ENCODE results near the gene TFG.

TFG gene

DNA sequence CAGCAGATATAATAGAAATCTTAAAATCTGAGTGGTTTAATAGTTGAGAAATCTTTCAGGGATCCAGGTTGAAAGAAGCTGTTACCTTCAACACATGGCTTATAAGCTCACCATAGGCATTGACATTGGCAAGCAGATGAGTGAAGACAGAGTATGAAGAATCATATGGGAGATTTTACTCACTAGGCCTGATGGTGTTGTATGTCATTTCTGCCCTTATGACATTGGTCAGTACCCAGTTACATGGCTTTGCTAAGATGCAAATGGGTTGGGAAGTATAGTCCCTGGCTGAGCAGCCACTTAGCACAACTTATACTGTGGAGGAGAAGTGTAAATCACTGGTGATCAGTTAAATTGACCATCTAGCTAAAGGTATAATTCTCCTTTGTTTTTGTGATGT, 5.9 kb downstream of the TFG start:
- peaks cover 92% of the 10 kb centered on the region for H3K79me2 ChIP-seq (ENCODE audit: control insufficient read depth, low read length)
- H3K9me2 ChIP-seq (replicated peaks; ENCODE audit: control insufficient read depth, low read length) = no peaks in the 10 kb centered on the region
- H3K4me2 ChIP-seq (ENCODE audit: low read length) = no peak overlapping the region
- H3K9me3 ChIP-seq (ENCODE audit: control insufficient read depth, insufficient read depth, low read length) = no peaks in the 10 kb centered on the region
- no peaks in the 10 kb centered on the region for H3K27me3 ChIP-seq (ENCODE audit: control insufficient read depth, low read length)
- peaks cover 84% of the 10 kb centered on the region for H3K36me3 ChIP-seq (ENCODE audit: control insufficient read depth, low read length)
- peaks cover 12% of the 10 kb centered on the region for H3K4me1 ChIP-seq (ENCODE audit: control insufficient read depth, low read length)
- 0 out of 2 replicates have a peak, but pooled peaks cover 3% of the 10 kb centered on the region for H3F3A ChIP-seq (ENCODE audit: control insufficient read depth, insufficient read depth)
- TF ChIP-seq EZH2phosphoT487 (IDR thresholded peaks at IDR 0.05; ENCODE audit: borderline replicate concordance, low read length) (no peak), CTCF (IDR thresholded peaks at IDR 0.05; ENCODE audit: low read depth, low read length, poor library complexity, severe bottlenecking) (no peak)
- no peak overlapping the region for H3K4me3 ChIP-seq (ENCODE audit: low read length)
- no peak overlapping the region for H3K27ac ChIP-seq (ENCODE audit: low read depth, low read length)
- H4K20me1 ChIP-seq (ENCODE audit: control insufficient read depth, insufficient read depth, low read depth, low read length) = peaks cover 11% of the 10 kb centered on the region; the same call in 1 of the 2 replicates

- Histone ChIP-seq H3K9me3 (ENCODE audit: control insufficient read depth, insufficient read depth, low read length) (no peaks in the 10 kb centered on the region), H3F3A (ENCODE audit: control insufficient read depth, insufficient read depth) (no peaks in the 10 kb centered on the region), H3K36me3 (ENCODE audit: control insufficient read depth, low read length) (peaks cover 87% of the 10 kb centered on the region), H4K20me1 (ENCODE audit: control insufficient read depth, insufficient read depth, low read depth, low read length) (0 out of 2 replicates have a peak, but pooled peaks cover 4% of the 10 kb centered on the region), H3K4me1 (ENCODE audit: control insufficient read depth, low read length) (no peaks in the 10 kb centered on the region), H3K9me2 (replicated peaks; ENCODE audit: control insufficient read depth, low read length) (no peaks in the 10 kb centered on the region), H3K79me2 (ENCODE audit: control insufficient read depth, low read length) (peaks cover 77% of the 10 kb centered on the region), H3K4me3 (ENCODE audit: low read length) (no peak overlapping the region), H3K27me3 (ENCODE audit: control insufficient read depth, low read length) (no peaks in the 10 kb centered on the region), H3K4me2 (ENCODE audit: low read length) (no peak overlapping the region), H3K27ac (ENCODE audit: low read depth, low read length) (no peak overlapping the region)
- TF ChIP-seq CTCF (IDR thresholded peaks at IDR 0.05; ENCODE audit: low read depth, low read length, poor library complexity, severe bottlenecking) = no peak
- no peak for TF ChIP-seq EZH2phosphoT487 (IDR thresholded peaks at IDR 0.05; ENCODE audit: borderline replicate concordance, low read length)
Observed at GRCh38 chr3:100717063-100717462, 7.8 kb downstream of the TFG start.

DNA sequence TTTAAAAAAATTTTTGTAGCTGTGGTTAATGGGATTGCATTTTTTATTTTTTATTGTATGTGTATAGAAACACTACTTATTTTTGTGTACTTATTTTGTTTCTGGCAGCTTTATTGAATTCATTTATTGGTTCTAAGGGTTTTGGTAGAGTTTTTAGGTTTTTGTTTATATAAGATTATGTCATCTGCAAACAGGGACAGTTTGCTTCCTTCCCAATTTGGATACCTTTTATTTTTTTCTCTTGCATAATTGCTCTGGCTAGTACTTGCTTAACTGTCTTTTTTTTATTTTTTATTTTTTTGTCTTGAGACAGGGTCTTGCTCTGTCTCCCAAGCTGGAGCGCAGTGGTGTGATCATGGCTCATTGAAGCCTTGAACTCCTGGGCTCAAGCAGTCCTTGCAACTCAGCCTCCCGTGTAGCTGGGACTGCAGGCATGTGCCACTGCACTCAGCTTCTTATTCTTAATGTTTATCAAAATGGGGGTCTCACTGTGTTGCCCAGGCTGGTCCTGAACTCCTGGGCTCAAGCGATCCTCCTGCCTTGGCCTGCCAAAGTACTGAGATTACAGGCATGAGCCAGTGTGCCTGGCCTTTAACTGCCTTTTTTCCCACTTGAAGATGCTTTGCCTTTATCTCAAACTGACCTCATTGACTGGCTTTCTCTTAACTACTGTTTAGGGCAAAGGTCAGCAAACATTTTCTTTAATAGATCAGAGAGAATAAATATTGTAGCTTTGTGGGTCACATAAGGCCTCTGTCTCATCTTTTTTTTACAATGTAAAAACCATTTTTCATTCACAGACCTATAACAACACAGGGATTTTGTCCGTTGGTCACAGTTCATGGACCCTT, 8.6 kb downstream of the TFG start:
- no peak for TF ChIP-seq CTCF (IDR thresholded peaks at IDR 0.05; ENCODE audit: low read depth, low read length, poor library complexity, severe bottlenecking)
- no peak for TF ChIP-seq EZH2phosphoT487 (IDR thresholded peaks at IDR 0.05; ENCODE audit: borderline replicate concordance, low read length)
- Histone ChIP-seq H3K27ac (ENCODE audit: low read depth, low read length) (no peak overlapping the region), H3K4me1 (ENCODE audit: control insufficient read depth, low read length) (no peaks in the 10 kb centered on the region), H3K4me2 (ENCODE audit: low read length) (no peak overlapping the region), H3K4me3 (ENCODE audit: low read length) (no peak overlapping the region), H3K9me3 (ENCODE audit: control insufficient read depth, insufficient read depth, low read length) (no peaks in the 10 kb centered on the region), H3K9me2 (replicated peaks; ENCODE audit: control insufficient read depth, low read length) (no peaks in the 10 kb centered on the region), H3K79me2 (ENCODE audit: control insufficient read depth, low read length) (peaks cover 69% of the 10 kb centered on the region), H4K20me1 (ENCODE audit: control insufficient read depth, insufficient read depth, low read depth, low read length) (0 out of 2 replicates have a peak, but pooled peaks cover 4% of the 10 kb centered on the region), H3K27me3 (ENCODE audit: control insufficient read depth, low read length) (no peaks in the 10 kb centered on the region), H3F3A (ENCODE audit: control insufficient read depth, insufficient read depth) (no peaks in the 10 kb centered on the region), H3K36me3 (ENCODE audit: control insufficient read depth, low read length) (peaks cover 90% of the 10 kb centered on the region)

Measured in DOHH2 (cell line).